BE2C (cell line): ENCODE results near the gene POLE4. TPM values are rescaled to one million over a fixed set of nuclear protein-coding genes. Genes with fewer than 3 reads are reported as not detected.

ENCODE experiments used
- DNase-seq: peaks from one replicate; pipeline ENCODE4 v3.0.0-alpha.2; 2020
- H3K27me3 ChIP-seq: fragments of 250-450 bp; sonication (Bioruptor Pico); 2 replicates; pipeline ENCODE4 v1.5.1; 2020; ENCODE audit warnings: mild to moderate bottlenecking
- H3K36me3 ChIP-seq: fragments of 250-450 bp; sonication (Bioruptor Pico); 2 replicates; pipeline ENCODE4 v1.5.1; 2020; ENCODE audit warnings: mild to moderate bottlenecking
- H3K4me1 ChIP-seq: fragments of 250-450 bp; sonication (Bioruptor Pico); 2 replicates; pipeline ENCODE4 v1.5.1; 2020
- H3K4me3 ChIP-seq: 2 replicates; pipeline ENCODE4 v1.5.1; 2011; ENCODE audit warnings: low read depth, low read length
- H3K9me3 ChIP-seq: fragments of 250-450 bp; sonication (Bioruptor Pico); 2 replicates; pipeline ENCODE4 v1.5.1; 2020
- CTCF ChIP-seq: IDR thresholded peaks from 2 replicates; pipeline ENCODE4 v1.5.1; 2012; ENCODE audit warnings: mild to moderate bottlenecking, low read depth, low read length
- polyA plus RNA-seq: library from polyadenylated mRNA; unstranded; fragments of >200 nt; gene quantifications from one replicate; pipeline ENCODE4 v1.2.1, GENCODE V29; 2012; ENCODE audit warnings: low read depth, missing spikeins; ENCODE audit not compliant: insufficient read length, insufficient read depth

POLE4 gene
- polyA plus RNA-seq, result 18.8 TPM

- no peaks in the 10 kb centered on the region for H3K9me3 ChIP-seq
- TF ChIP-seq CTCF, result no peak
- H3K4me1 ChIP-seq, result no peaks in the 10 kb centered on the region
- H3K36me3 ChIP-seq, result no peaks in the 10 kb centered on the region
- peak; percentile 85 for DNase-seq
- H3K27me3 ChIP-seq, result no peaks in the 10 kb centered on the region
- H3K4me3 ChIP-seq, result peak within 1 kb of the TSS; percentile 55
Measured at GRCh38 chr2:74958274-74959105, at the start of gene POLE4. TSS of gene POLE4 (plus strand) at chr2:74958643. CDS start at chr2:74958680, 37 bp downstream.

- DNase-seq, result no peak
- H3K9me3 ChIP-seq, result no peaks in the 10 kb centered on the region
- H3K27me3 ChIP-seq, result no peaks in the 10 kb centered on the region
- no peaks in the 10 kb centered on the region for H3K36me3 ChIP-seq
- TF ChIP-seq CTCF, result no peak
- no peak overlapping the region for H3K4me3 ChIP-seq
- H3K4me1 ChIP-seq, result no peaks in the 10 kb centered on the region
Measured at GRCh38 chr2:74908748-74909444, 49.5 kb upstream of the POLE4 start.

GRCh38 chr2:74910245-74910644 lies 48.2 kb upstream of the POLE4 start:
- Histone ChIP-seq H3K4me3 (no peak overlapping the region), H3K4me1 (no peaks in the 10 kb centered on the region), H3K36me3 (no peaks in the 10 kb centered on the region), H3K9me3 (no peaks in the 10 kb centered on the region), H3K27me3 (no peaks in the 10 kb centered on the region)
- no peak for TF ChIP-seq CTCF
- DNase-seq, result no peak

- no peaks in the 10 kb centered on the region for H3K9me3 ChIP-seq
- no peak overlapping the region for H3K4me3 ChIP-seq
- no peaks in the 10 kb centered on the region for H3K27me3 ChIP-seq
- no peak for DNase-seq
- no peak for TF ChIP-seq CTCF
- no peaks in the 10 kb centered on the region for H3K4me1 ChIP-seq
- H3K36me3 ChIP-seq, result no peaks in the 10 kb centered on the region
Measured at GRCh38 chr2:74911061-74911460, 47.4 kb upstream of the POLE4 start.

GRCh38 chr2:74915743-74916142 lies 42.7 kb upstream of the POLE4 start:
- H3K36me3 ChIP-seq, result no peaks in the 10 kb centered on the region
- no peaks in the 10 kb centered on the region for H3K4me1 ChIP-seq
- TF ChIP-seq CTCF, result no peak
- no peak for DNase-seq
- no peak overlapping the region for H3K4me3 ChIP-seq
- H3K27me3 ChIP-seq, result no peaks in the 10 kb centered on the region
- H3K9me3 ChIP-seq, result no peaks in the 10 kb centered on the region

- Histone ChIP-seq H3K27me3 (no peaks in the 10 kb centered on the region), H3K4me3 (no peak overlapping the region), H3K4me1 (no peaks in the 10 kb centered on the region), H3K36me3 (no peaks in the 10 kb centered on the region), H3K9me3 (no peaks in the 10 kb centered on the region)
- no peak for DNase-seq
- no peak for TF ChIP-seq CTCF
Measured at GRCh38 chr2:74916394-74916793, 42.0 kb upstream of the POLE4 start.
